ENCODE results near the gene MISP3. TPM values are rescaled to one million over a fixed set of nuclear protein-coding genes. Genes with fewer than 3 reads are reported as not detected.

The MISP3 gene
- total and polyA plus RNA-seq, 9 of the 15 experiments (the other 6 are each of a cell fraction or from before 2014, with no cell fraction given), result 0.25 to 5.6 (median 1.6) TPM

GRCh38 chr19:14118165-14119051 is 45.8 kb downstream of the MISP3 start (continued):
- TF ChIP-seq ATF2 (CRISPR knock-in tag; IDR thresholded peaks at IDR 0.05) (no peak), ETS1 (conservative IDR thresholded peaks at IDR 0.05; ENCODE audit: control insufficient read depth, low read depth, low read length) (peak; percentile 59), NFYB (IDR thresholded peaks at IDR 0.05; ENCODE audit: extremely low read depth, insufficient read length) (no peak), ELF1 (tag; IDR thresholded peaks at IDR 0.05) (no peak), CEBPG (CRISPR knock-in tag; IDR thresholded peaks at IDR 0.05) (peak; percentile 61; the same call in 1 of the 2 replicates), CEBPG (tag; conservative IDR thresholded peaks at IDR 0.05 in 1 of 2, IDR thresholded peaks at IDR 0.05 in 1 of 2) (peak; percentile 50 to 70), NR3C1 (CRISPR knock-in tag; IDR thresholded peaks at IDR 0.05) (no peak), NRF1 (conservative IDR thresholded peaks at IDR 0.05 in 1 of 2, IDR thresholded peaks at IDR 0.05 in 1 of 2) (peak; percentile 58 to 73; a peak in 2 of 4 replicates), CC2D1A (IDR thresholded peaks at IDR 0.05) (no peak), IFI16 (CRISPR knock-in tag; IDR thresholded peaks at IDR 0.05) (no peak), TEAD1 (CRISPR knock-in tag; IDR thresholded peaks at IDR 0.05) (0 out of 4 replicates have a peak, but pooled peaks of 1 of the 2 experiments have one; percentile 30), MCM7 (IDR thresholded peaks at IDR 0.05) (no peak), HNRNPUL1 (IDR thresholded peaks at IDR 0.05; ENCODE audit: low read length) (no peak), SAP30 (IDR thresholded peaks at IDR 0.05; ENCODE audit: borderline replicate concordance, insufficient read depth, low read depth, low read length, poor library complexity, severe bottlenecking) (peak; percentile 54), ZNF507 (tag; conservative IDR thresholded peaks at IDR 0.05) (no peak), DIDO1 (tag; IDR thresholded peaks at IDR 0.05; ENCODE audit: low read depth) (no peak), HLTF (IDR thresholded peaks at IDR 0.05) (no peak), ZNF24 (IDR thresholded peaks at IDR 0.05) (peak; percentile 17; the same call in 1 of the 2 replicates), STAG1 (CRISPR knock-in tag; IDR thresholded peaks at IDR 0.05; ENCODE audit: borderline replicate concordance) (no peak)
- TF ChIP-seq, protein P1, sequence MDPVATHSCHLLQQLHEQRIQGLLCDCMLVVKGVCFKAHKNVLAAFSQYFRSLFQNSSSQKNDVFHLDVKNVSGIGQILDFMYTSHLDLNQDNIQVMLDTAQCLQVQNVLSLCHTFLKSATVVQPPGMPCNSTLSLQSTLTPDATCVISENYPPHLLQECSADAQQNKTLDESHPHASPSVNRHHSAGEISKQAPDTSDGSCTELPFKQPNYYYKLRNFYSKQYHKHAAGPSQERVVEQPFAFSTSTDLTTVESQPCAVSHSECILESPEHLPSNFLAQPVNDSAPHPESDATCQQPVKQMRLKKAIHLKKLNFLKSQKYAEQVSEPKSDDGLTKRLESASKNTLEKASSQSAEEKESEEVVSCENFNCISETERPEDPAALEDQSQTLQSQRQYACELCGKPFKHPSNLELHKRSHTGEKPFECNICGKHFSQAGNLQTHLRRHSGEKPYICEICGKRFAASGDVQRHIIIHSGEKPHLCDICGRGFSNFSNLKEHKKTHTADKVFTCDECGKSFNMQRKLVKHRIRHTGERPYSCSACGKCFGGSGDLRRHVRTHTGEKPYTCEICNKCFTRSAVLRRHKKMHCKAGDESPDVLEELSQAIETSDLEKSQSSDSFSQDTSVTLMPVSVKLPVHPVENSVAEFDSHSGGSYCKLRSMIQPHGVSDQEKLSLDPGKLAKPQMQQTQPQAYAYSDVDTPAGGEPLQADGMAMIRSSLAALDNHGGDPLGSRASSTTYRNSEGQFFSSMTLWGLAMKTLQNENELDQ (CRISPR knock-in tag; IDR thresholded peaks at IDR 0.05; ENCODE audit: borderline replicate concordance), result no peak
- TF ChIP-seq, protein P2, sequence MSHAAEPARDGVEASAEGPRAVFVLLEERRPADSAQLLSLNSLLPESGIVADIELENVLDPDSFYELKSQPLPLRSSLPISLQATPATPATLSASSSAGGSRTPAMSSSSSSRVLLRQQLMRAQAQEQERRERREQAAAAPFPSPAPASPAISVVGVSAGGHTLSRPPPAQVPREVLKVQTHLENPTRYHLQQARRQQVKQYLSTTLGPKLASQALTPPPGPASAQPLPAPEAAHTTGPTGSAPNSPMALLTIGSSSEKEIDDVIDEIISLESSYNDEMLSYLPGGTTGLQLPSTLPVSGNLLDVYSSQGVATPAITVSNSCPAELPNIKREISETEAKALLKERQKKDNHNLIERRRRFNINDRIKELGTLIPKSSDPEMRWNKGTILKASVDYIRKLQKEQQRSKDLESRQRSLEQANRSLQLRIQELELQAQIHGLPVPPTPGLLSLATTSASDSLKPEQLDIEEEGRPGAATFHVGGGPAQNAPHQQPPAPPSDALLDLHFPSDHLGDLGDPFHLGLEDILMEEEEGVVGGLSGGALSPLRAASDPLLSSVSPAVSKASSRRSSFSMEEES (CRISPR knock-in tag; IDR thresholded peaks at IDR 0.05), result no peak
